SJCRH30 (cell line): Measurements from ENCODE around the gene CMTM4. TPM values are rescaled to one million over a fixed set of nuclear protein-coding genes. Genes with fewer than 3 reads are reported as not detected.
A peak's percentile ranks its signal among the peaks of the same experiment; 100 is the strongest.
"Not testable (repeated sequence)": the region's sequence is repeated elsewhere in the genome, so short reads cannot be mapped to it uniquely, and the experiment has no call there.

Experiments used
- DNase-seq, 2 experiments: peaks; one replicate each; pipeline ENCODE4 v3.0.0-alpha.2; 2015 to 2020
- H3K27ac ChIP-seq: fragments of 250-450 bp; sonication (Bioruptor Pico); 2 replicates; pipeline ENCODE4 v1.5.1; 2020; ENCODE audit warnings: mild to moderate bottlenecking, moderate library complexity
- H3K27me3 ChIP-seq: fragments of 250-450 bp; sonication (Bioruptor Pico); 2 replicates; pipeline ENCODE4 v1.5.1; 2020; ENCODE audit warnings: mild to moderate bottlenecking, moderate library complexity
- H3K36me3 ChIP-seq: fragments of 250-450 bp; sonication (Bioruptor Pico); 2 replicates; pipeline ENCODE4 v1.5.1; 2020; ENCODE audit warnings: mild to moderate bottlenecking, moderate library complexity
- H3K4me1 ChIP-seq: fragments of 250-450 bp; sonication (Bioruptor Pico); 2 replicates; pipeline ENCODE4 v1.5.1; 2020; ENCODE audit warnings: mild to moderate bottlenecking, moderate library complexity
- H3K4me3 ChIP-seq: fragments of 250-450 bp; sonication (Bioruptor Pico); 2 replicates; pipeline ENCODE4 v1.5.1; 2020; ENCODE audit warnings: mild to moderate bottlenecking, moderate library complexity
- H3K9me3 ChIP-seq: fragments of 250-450 bp; sonication (Bioruptor Pico); replicated peaks from 2 replicates; pipeline ENCODE4 v1.5.1; 2020; ENCODE audit warnings: mild to moderate bottlenecking, moderate library complexity
- total RNA-seq: library from RNA; depleted of rRNA; stranded (reverse); fragments of >200 nt; shearing (Covaris generic); gene quantifications from 2 replicates; pipeline ENCODE4 v1.2.3, GENCODE V29; 2014

CMTM4 gene
- total RNA-seq, 1 experiment from 2014 or later: 29.4 TPM

- H3K9me3 ChIP-seq: no peaks in the 10 kb centered on the region
- H3K27ac ChIP-seq: no peak overlapping the region
- no peaks in the 10 kb centered on the region for H3K4me1 ChIP-seq
- H3K4me3 ChIP-seq: no peak overlapping the region
- H3K27me3 ChIP-seq: no peaks in the 10 kb centered on the region
- DNase-seq: no peak
- H3K36me3 ChIP-seq: no peaks in the 10 kb centered on the region
Observed at GRCh38 chr16:66596986-66597848, 99.3 kb downstream of the CMTM4 start.

- not testable (repeated sequence) for DNase-seq, H3K4me3 ChIP-seq, H3K27me3 ChIP-seq, H3K36me3 ChIP-seq, H3K9me3 ChIP-seq, H3K27ac ChIP-seq, H3K4me1 ChIP-seq
Observed at GRCh38 chr16:66596559-66596958, 100.0 kb downstream of the CMTM4 start.

GRCh38 chr16:66594739-66595138 lies 101.8 kb downstream of the CMTM4 start:
- no peaks in the 10 kb centered on the region for H3K4me1 ChIP-seq
- no peaks in the 10 kb centered on the region for H3K27me3 ChIP-seq
- no peak overlapping the region for H3K27ac ChIP-seq
- no peaks in the 10 kb centered on the region for H3K9me3 ChIP-seq
- no peaks in the 10 kb centered on the region for H3K36me3 ChIP-seq
- no peak overlapping the region for H3K4me3 ChIP-seq
- no peak for DNase-seq

GRCh38 chr16:66592814-66593213 lies 103.7 kb downstream of the CMTM4 start:
- H3K27me3 ChIP-seq: no peaks in the 10 kb centered on the region

GRCh38 chr16:66592241-66592640 lies 104.3 kb downstream of the CMTM4 start:
- H3K4me1 ChIP-seq: no peaks in the 10 kb centered on the region
- H3K27me3 ChIP-seq: no peaks in the 10 kb centered on the region
- H3K4me3 ChIP-seq: no peak overlapping the region
- no peak for DNase-seq
- no peak overlapping the region for H3K27ac ChIP-seq
- H3K9me3 ChIP-seq: no peaks in the 10 kb centered on the region
- no peaks in the 10 kb centered on the region for H3K36me3 ChIP-seq

More at GRCh38 chr16:66592814-66593213, 103.7 kb downstream of the CMTM4 start:
- H3K4me1 ChIP-seq: no peaks in the 10 kb centered on the region
- H3K9me3 ChIP-seq: no peaks in the 10 kb centered on the region
- H3K27ac ChIP-seq: no peak overlapping the region
- DNase-seq: no peak
- H3K4me3 ChIP-seq: no peak overlapping the region
- no peaks in the 10 kb centered on the region for H3K36me3 ChIP-seq

- Histone ChIP-seq H3K4me3 (no peak overlapping the region), H3K27me3 (no peaks in the 10 kb centered on the region), H3K9me3 (no peaks in the 10 kb centered on the region), H3K36me3 (no peaks in the 10 kb centered on the region), H3K4me1 (no peaks in the 10 kb centered on the region), H3K27ac (no peak overlapping the region)
- DNase-seq: no peak
Observed at GRCh38 chr16:66591018-66591417, 105.5 kb downstream of the CMTM4 start.

- H3K9me3 ChIP-seq: no peaks in the 10 kb centered on the region
- H3K4me3 ChIP-seq: no peak overlapping the region
- H3K27me3 ChIP-seq: no peaks in the 10 kb centered on the region
- H3K36me3 ChIP-seq: no peaks in the 10 kb centered on the region
- no peak for DNase-seq
- no peaks in the 10 kb centered on the region for H3K4me1 ChIP-seq
- no peak overlapping the region for H3K27ac ChIP-seq
Observed at GRCh38 chr16:66590322-66590721, 106.2 kb downstream of the CMTM4 start.

- Histone ChIP-seq H3K4me3 (no peak overlapping the region), H3K27me3 (no peaks in the 10 kb centered on the region), H3K27ac (no peak overlapping the region), H3K9me3 (no peaks in the 10 kb centered on the region), H3K4me1 (no peaks in the 10 kb centered on the region), H3K36me3 (no peaks in the 10 kb centered on the region)
- DNase-seq: peak; percentile 49 to 58
Observed at GRCh38 chr16:66588981-66589713, 107.4 kb downstream of the CMTM4 start.

- H3K9me3 ChIP-seq: no peaks in the 10 kb centered on the region
- H3K4me3 ChIP-seq: no peak overlapping the region
- no peaks in the 10 kb centered on the region for H3K36me3 ChIP-seq
- H3K27me3 ChIP-seq: no peaks in the 10 kb centered on the region
- no peak for DNase-seq
- no peak overlapping the region for H3K27ac ChIP-seq
- no peaks in the 10 kb centered on the region for H3K4me1 ChIP-seq
Observed at GRCh38 chr16:66587881-66588600, 108.5 kb downstream of the CMTM4 start.

- no peak overlapping the region for H3K4me3 ChIP-seq
- H3K36me3 ChIP-seq: 0 out of 2 replicates have a peak, but pooled peaks cover 2% of the 10 kb centered on the region
- H3K4me1 ChIP-seq: peaks cover 14% of the 10 kb centered on the region
- no peaks in the 10 kb centered on the region for H3K27me3 ChIP-seq
- DNase-seq: no peak
- no peaks in the 10 kb centered on the region for H3K9me3 ChIP-seq
- H3K27ac ChIP-seq: no peak overlapping the region
Observed at GRCh38 chr16:66585481-66586239, 110.9 kb downstream of the CMTM4 start.

- Histone ChIP-seq H3K36me3 (0 out of 2 replicates have a peak, but pooled peaks cover 2% of the 10 kb centered on the region), H3K4me1 (peaks cover 36% of the 10 kb centered on the region), H3K4me3 (peak overlapping the region; percentile 5), H3K27ac (peak overlapping the region; percentile 80), H3K27me3 (no peaks in the 10 kb centered on the region), H3K9me3 (no peaks in the 10 kb centered on the region)
- peak in 1 of 2 experiments; percentile 37 for DNase-seq
Observed at GRCh38 chr16:66581246-66581952, 115.1 kb downstream of the CMTM4 start.

GRCh38 chr16:66580605-66581209 lies 115.8 kb downstream of the CMTM4 start:
- DNase-seq: peak; percentile 83 to 93
- 0 out of 2 replicates have a peak, but pooled peaks cover 2% of the 10 kb centered on the region for H3K36me3 ChIP-seq
- peaks cover 36% of the 10 kb centered on the region for H3K4me1 ChIP-seq
- H3K9me3 ChIP-seq: no peaks in the 10 kb centered on the region
- H3K27ac ChIP-seq: peak overlapping the region; percentile 80
- no peaks in the 10 kb centered on the region for H3K27me3 ChIP-seq
- H3K4me3 ChIP-seq: peak overlapping the region; percentile 62
